ENCODE results near the gene EPS8L1.

GRCh38 chr19:55085923-55086715 is 10.4 kb downstream of the EPS8L1 start:
- TF ChIP-seq RFX5 (IDR thresholded peaks at IDR 0.05; ENCODE audit: low read depth, low read length) (no peak), POLR2A (IDR thresholded peaks at IDR 0.05; ENCODE audit: low read depth, low read length) (no peak), CTCF (conservative IDR thresholded peaks at IDR 0.05; ENCODE audit: low read depth, low read length) (no peak), MXI1 (IDR thresholded peaks at IDR 0.05; ENCODE audit: borderline replicate concordance, low read depth, low read length) (no peak), CEBPB (IDR thresholded peaks at IDR 0.05; ENCODE audit: low read depth, low read length) (no peak), FOS (IDR thresholded peaks at IDR 0.05; ENCODE audit: low read depth, low read length) (no peak), RCOR1 (IDR thresholded peaks at IDR 0.05; ENCODE audit: insufficient replicate concordance, low read length) (no peak), USF2 (IDR thresholded peaks at IDR 0.05; ENCODE audit: low read depth, low read length) (no peak), SMC3 (IDR thresholded peaks at IDR 0.05; ENCODE audit: low read depth, low read length) (no peak), BHLHE40 (IDR thresholded peaks at IDR 0.05; ENCODE audit: low read depth, low read length) (no peak), CHD1 (IDR thresholded peaks at IDR 0.05; ENCODE audit: low read depth, low read length) (no peak), ELK1 (IDR thresholded peaks at IDR 0.05; ENCODE audit: borderline replicate concordance, low read depth, low read length) (no peak)
